ENCODE measurements around the gene STS. TPM values are rescaled to one million over a fixed set of nuclear protein-coding genes. Genes with fewer than 3 reads are reported as not detected.

The STS gene
- 1.3 and 1.7 TPM in 2 replicates for total RNA-seq

GRCh38 chrX:7147413-7147977 lies at the start of gene STS:
STS (plus strand) TSS chrX:7147712; CDS start chrX:7253200, 105,488 bp downstream.

GRCh38 chrX:7147978-7148854 lies 704 bp downstream of the STS start, which contains the start of gene PUDP:
PUDP (minus strand) TSS chrX:7148153; CDS start chrX:7148113, 40 bp downstream.

Other genes starting within 250 kb of the STS start
- 7.1 and 17.5 TPM in 2 replicates for gene PUDP, start 441 bp downstream of the STS start, total RNA-seq